NT2/D1 (cell line): Measurements from ENCODE around the gene BAG3.

ENCODE experiments used
- DNase-seq: peaks from one replicate; pipeline ENCODE4 v3.0.0-alpha.2; 2011; ENCODE audit warnings: low read depth, low spot score
- H3K27me3 ChIP-seq: 2 replicates; pipeline ENCODE4 v1.6.0; 2011; ENCODE audit warnings: mild to moderate bottlenecking; ENCODE audit not compliant: insufficient read length, insufficient read depth
- H3K36me3 ChIP-seq: 2 replicates; pipeline ENCODE4 v1.6.1; 2011; ENCODE audit warnings: mild to moderate bottlenecking, low read length, mixed read lengths; ENCODE audit not compliant: insufficient read depth, insufficient read length
- H3K4me1 ChIP-seq: 2 replicates; pipeline ENCODE4 v1.5.1; 2011; ENCODE audit not compliant: insufficient read depth, insufficient read length
- H3K4me3 ChIP-seq: 2 replicates; pipeline ENCODE4 v1.5.1; 2011; ENCODE audit warnings: low read depth; ENCODE audit not compliant: insufficient read length
- H3K9ac ChIP-seq: 2 replicates; pipeline ENCODE4 v1.6.0; 2011; ENCODE audit warnings: low read depth; ENCODE audit not compliant: insufficient read length
- H3K9me3 ChIP-seq: 2 replicates; pipeline ENCODE4 v1.5.1; 2011; ENCODE audit warnings: mild to moderate bottlenecking, low read length; ENCODE audit not compliant: insufficient read depth
- SUZ12 ChIP-seq: IDR thresholded peaks from 2 replicates; pipeline ENCODE4 v1.6.1; 2011; ENCODE audit not compliant: insufficient read length, insufficient read depth; ENCODE audit errors: extremely low read depth
- YY1 ChIP-seq: IDR thresholded peaks from 2 replicates; pipeline ENCODE4 v1.6.1; 2011; ENCODE audit not compliant: insufficient read length, insufficient read depth
- ZNF274 ChIP-seq: IDR thresholded peaks from 2 replicates; pipeline ENCODE4 v1.6.1; 2011; ENCODE audit warnings: mild to moderate bottlenecking, low read depth, low read length

The BAG3 gene

DNA sequence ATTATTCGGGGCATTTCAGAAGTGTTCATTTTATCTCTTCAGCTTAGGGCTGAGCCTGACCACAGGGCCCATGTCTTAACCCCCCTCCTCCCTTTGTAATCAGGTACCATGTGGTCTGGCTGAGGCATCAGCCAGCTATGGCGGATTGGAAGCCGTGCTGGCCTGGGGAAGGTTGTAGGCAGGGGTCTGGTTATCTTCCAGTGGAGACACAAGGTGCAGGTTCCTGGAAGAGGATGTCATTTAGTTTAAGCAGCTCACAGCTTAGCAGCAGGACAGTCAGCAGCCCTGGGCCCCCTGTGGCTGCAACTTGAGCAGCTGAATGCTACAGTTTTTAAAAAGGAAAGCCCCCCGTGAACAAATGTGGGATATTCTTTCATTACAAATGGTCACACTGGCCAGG, 22.1 kb downstream of the BAG3 start:
- Histone ChIP-seq H3K9me3 (no peaks in the 10 kb centered on the region), H3K4me1 (peaks cover 2% of the 10 kb centered on the region), H3K4me3 (no peak overlapping the region), H3K9ac (no peak overlapping the region), H3K36me3 (peaks cover 83% of the 10 kb centered on the region), H3K27me3 (no peaks in the 10 kb centered on the region)
- no peak for TF ChIP-seq YY1
- no peak for TF ChIP-seq SUZ12
- TF ChIP-seq ZNF274 = no peak
- no peak for DNase-seq

DNA sequence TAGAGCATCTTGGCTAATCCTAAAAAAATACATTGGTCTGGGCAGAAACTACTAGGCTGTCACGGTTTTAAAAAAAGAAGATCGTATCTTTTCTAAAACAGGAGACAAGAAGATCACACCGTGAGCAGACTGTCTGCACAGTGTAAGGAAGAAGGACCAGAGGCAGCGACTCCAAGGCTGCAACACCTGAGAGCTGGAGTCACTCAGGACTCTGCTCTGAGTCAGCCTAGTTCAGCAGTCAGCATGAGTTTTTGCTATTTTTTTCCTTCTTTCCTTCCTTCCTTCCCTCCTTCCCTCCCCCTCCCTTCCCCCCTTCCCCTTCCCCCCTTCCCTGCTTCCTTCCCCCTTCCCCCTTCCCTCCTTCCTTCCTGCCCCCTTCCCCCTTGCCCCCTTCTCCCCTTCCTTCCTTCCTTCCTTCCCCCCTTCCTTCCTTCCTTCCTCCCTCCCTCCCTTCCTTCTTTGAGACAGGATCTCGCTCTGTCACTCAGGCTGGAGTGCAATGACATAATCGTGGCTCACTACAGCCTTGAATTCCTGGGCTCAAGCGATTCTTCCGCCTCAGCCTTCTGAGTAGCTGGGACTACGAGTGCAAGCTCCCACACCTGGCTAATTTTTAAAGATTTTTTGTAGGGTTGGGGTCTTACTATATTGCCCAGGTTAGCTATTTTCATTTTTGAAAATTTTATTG, 24.4 kb downstream of the BAG3 start:
- peaks cover 66% of the 10 kb centered on the region for H3K36me3 ChIP-seq
- TF ChIP-seq SUZ12 (no peak), YY1 (no peak), ZNF274 (no peak)

DNA sequence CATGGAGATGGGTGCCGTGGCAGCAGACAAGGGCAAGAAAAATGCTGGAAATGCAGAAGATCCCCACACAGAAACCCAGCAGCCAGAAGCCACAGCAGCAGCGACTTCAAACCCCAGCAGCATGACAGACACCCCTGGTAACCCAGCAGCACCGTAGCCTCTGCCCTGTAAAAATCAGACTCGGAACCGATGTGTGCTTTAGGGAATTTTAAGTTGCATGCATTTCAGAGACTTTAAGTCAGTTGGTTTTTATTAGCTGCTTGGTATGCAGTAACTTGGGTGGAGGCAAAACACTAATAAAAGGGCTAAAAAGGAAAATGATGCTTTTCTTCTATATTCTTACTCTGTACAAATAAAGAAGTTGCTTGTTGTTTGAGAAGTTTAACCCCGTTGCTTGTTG, 25.9 kb downstream of the BAG3 start:
- Histone ChIP-seq H3K9me3 (no peaks in the 10 kb centered on the region; the same call in 1 of the 2 replicates), H3K27me3 (no peaks in the 10 kb centered on the region), H3K4me1 (no peaks in the 10 kb centered on the region), H3K9ac (no peak overlapping the region), H3K4me3 (no peak overlapping the region), H3K36me3 (peaks cover 54% of the 10 kb centered on the region)
- TF ChIP-seq YY1 (no peak), SUZ12 (no peak), ZNF274 (no peak)
- DNase-seq = no peak

More for the DNA sequence above, 24.4 kb downstream of the BAG3 start:
- H3K9ac ChIP-seq = no peak overlapping the region
- H3K9me3 ChIP-seq = no peaks in the 10 kb centered on the region
- no peaks in the 10 kb centered on the region for H3K27me3 ChIP-seq
- DNase-seq = no peak
- H3K4me3 ChIP-seq = no peak overlapping the region
- peaks cover 1% of the 10 kb centered on the region for H3K4me1 ChIP-seq

DNA sequence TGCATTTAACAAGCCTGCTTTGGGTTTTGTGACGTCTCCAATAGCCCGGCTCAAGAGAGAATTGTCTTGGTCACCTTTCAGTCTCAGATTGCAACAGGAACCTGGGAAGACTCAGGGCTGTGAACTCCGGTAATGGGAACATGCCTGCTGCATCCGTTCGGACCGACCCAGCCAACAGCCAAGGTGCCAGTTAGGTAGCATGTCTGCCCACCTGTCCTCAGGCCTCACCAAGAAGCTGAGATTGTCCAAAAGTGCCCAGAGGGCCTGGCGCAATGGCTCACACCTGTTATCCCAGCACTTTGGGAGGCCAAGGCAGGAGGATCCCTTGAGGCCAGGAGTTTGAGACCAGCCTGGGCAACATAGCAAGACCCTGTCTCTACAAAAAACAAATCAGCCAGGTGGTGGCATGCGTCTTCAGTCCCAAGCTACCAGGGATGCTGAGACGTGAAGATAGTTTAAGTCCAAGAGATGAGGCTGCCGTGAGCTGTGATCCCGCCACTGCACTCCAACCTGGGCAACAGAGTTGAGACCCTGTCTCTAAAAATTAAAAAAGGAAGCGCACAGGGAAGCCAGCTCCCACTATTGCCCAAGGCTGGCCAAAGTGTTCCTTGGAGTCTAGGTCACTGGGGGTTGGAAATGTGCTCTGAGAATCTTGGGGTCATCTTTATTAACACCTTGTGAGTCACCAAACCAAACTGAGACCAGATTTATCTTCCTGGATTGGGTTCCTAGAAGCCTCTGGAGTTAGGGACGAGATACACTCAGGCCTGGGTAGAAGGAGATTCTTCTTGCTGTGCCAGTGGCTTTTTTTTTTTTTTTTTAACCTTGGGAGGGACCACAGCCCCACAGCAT, 26.9 kb downstream of the BAG3 start:
- no peak for TF ChIP-seq ZNF274
- no peak for TF ChIP-seq SUZ12
- TF ChIP-seq YY1 = no peak
- no peaks in the 10 kb centered on the region for H3K4me1 ChIP-seq
- H3K4me3 ChIP-seq = no peak overlapping the region
- H3K36me3 ChIP-seq = peaks cover 44% of the 10 kb centered on the region
- H3K27me3 ChIP-seq = no peaks in the 10 kb centered on the region
- no peak overlapping the region for H3K9ac ChIP-seq
- no peak for DNase-seq
- no peaks in the 10 kb centered on the region; the same call in 1 of the 2 replicates for H3K9me3 ChIP-seq

DNA sequence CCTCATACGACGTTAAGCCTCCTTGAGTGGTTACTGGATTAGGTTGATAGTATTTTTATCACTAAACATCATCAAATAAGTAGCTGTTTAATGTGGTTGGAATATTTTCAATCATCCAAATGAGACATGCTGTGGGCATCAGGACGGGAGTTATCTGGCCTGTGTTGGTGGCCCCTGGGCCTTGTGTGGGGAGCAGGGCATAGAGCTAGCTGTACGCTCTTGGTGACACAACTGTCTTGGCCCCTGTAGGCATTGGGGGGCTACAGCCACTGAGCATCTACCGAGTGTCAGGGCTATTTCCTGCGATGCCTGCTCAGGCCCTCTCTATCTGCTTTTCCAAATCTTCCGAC, 28.3 kb downstream of the BAG3 start:
- no peak overlapping the region for H3K9ac ChIP-seq
- no peak for DNase-seq
- H3K4me3 ChIP-seq = no peak overlapping the region
- H3K9me3 ChIP-seq = no peaks in the 10 kb centered on the region; the same call in 1 of the 2 replicates
- no peak for TF ChIP-seq YY1
- no peak for TF ChIP-seq ZNF274
- TF ChIP-seq SUZ12 = no peak
- H3K27me3 ChIP-seq = no peaks in the 10 kb centered on the region
- peaks cover 32% of the 10 kb centered on the region for H3K36me3 ChIP-seq
- no peaks in the 10 kb centered on the region for H3K4me1 ChIP-seq

DNA sequence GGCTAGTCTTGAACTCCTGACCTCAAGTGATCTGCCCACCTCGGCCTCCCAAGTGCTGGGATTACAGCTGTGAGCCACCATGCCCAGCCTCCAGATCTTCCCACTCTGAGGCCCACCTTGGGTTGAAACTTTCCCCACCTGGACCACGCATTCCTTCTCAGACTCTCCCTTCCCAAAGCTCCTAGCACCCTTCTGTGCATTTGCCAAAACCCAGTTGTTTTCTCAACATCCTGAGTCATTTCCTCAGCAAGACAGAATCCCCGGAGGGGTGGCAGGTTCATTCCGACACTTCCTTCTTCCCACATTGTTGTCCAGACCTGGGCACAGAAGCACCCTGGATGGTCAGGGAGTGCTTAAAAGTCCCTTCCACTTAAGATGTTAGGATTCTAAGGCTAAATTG, 28.9 kb downstream of the BAG3 start:
- Histone ChIP-seq H3K36me3 (peaks cover 32% of the 10 kb centered on the region), H3K4me3 (no peak overlapping the region), H3K9ac (no peak overlapping the region), H3K27me3 (no peaks in the 10 kb centered on the region), H3K9me3 (no peaks in the 10 kb centered on the region; the same call in 1 of the 2 replicates), H3K4me1 (no peaks in the 10 kb centered on the region)
- no peak for DNase-seq
- TF ChIP-seq SUZ12 (no peak), YY1 (no peak), ZNF274 (no peak)

DNA sequence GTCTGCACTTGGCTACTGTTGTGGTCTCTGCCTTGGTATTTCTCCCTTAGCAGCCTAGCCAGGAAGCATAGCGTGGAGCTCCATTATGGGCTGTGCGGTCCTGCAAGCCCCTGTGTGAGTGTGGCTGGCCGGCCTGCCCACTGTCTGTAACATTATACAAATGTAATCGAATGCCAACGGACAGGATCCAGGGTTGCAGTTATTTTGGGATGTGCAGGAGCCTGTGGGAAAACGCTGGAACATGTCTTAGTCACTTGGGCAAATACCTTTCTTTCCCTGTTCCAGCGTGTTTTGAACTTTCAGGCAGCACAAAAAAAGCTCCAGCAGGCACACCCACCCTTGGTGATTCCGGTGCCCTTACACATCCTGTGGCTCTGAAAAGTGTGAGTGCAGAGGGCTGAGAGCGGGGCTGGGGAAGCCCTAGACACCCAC, 29.5 kb downstream of the BAG3 start:
- no peaks in the 10 kb centered on the region for H3K27me3 ChIP-seq
- peaks cover 27% of the 10 kb centered on the region for H3K36me3 ChIP-seq
- no peaks in the 10 kb centered on the region; the same call in 1 of the 2 replicates for H3K9me3 ChIP-seq
- DNase-seq = no peak
- no peak for TF ChIP-seq YY1
- no peak for TF ChIP-seq SUZ12
- no peak for TF ChIP-seq ZNF274
- no peak overlapping the region for H3K4me3 ChIP-seq
- no peaks in the 10 kb centered on the region for H3K4me1 ChIP-seq
- H3K9ac ChIP-seq = no peak overlapping the region
